Astrocyte of the spinal cord (primary cell): ENCODE measurements around the gene GPR155.

Source experiments
- DNase-seq: peaks from one replicate; pipeline ENCODE4 v3.0.0; 2011; ENCODE audit warnings: low read depth, low spot score
- H3K4me3 ChIP-seq: 2 replicates; pipeline ENCODE4 v1.5.1; 2011; ENCODE audit warnings: low read depth, mild to moderate bottlenecking, low read length, moderate library complexity
- CTCF ChIP-seq: IDR thresholded peaks from 2 replicates; pipeline ENCODE4 v1.5.1; 2012; ENCODE audit warnings: low read depth, mild to moderate bottlenecking, low read length, inconsistent platforms
- in situ Hi-C: cut with HindIII; loops from 2 replicates; pipeline ENCODE4 v1.10.0; 2017; ENCODE audit warnings: low sequenced_read_pairs

GPR155 gene

DNA sequence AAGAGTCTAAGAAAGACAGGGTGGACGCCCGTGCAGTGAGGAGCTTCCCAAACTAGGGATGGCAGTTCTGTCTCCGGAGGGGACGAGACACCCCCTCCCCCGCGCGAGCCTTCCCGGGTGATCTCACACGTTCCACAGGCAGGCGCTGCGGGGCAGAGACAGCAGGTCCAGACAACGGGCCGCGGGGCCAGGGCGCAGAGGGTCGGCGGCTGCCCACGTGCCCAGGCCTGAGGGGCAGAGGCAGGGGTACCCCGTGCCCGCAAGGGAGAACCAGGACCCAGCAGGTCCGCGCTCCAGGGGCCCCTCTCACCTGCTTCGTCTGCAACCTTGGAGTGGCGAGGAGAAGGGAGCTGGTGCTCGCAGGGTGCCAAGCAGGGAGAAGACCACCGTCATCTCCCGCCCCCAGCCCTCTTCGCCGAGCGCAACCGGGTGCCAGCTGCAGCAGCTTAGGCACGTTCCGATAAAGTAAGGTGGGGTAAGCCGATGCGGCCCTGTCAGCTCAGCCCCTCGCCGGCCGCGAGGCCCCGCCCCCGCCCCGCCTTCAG lies at the start of gene GPR155:
TSS of gene GPR155 (minus strand) at position 467 of the 545 bp plus-strand sequence. CDS start 5,073 bp downstream, outside the sequence.
- no peak for TF ChIP-seq CTCF
- in situ Hi-C loops, result no loop called here
- DNase-seq, result peak; percentile 30
- peak within 1 kb of the TSS; percentile 73 for H3K4me3 ChIP-seq

DNA sequence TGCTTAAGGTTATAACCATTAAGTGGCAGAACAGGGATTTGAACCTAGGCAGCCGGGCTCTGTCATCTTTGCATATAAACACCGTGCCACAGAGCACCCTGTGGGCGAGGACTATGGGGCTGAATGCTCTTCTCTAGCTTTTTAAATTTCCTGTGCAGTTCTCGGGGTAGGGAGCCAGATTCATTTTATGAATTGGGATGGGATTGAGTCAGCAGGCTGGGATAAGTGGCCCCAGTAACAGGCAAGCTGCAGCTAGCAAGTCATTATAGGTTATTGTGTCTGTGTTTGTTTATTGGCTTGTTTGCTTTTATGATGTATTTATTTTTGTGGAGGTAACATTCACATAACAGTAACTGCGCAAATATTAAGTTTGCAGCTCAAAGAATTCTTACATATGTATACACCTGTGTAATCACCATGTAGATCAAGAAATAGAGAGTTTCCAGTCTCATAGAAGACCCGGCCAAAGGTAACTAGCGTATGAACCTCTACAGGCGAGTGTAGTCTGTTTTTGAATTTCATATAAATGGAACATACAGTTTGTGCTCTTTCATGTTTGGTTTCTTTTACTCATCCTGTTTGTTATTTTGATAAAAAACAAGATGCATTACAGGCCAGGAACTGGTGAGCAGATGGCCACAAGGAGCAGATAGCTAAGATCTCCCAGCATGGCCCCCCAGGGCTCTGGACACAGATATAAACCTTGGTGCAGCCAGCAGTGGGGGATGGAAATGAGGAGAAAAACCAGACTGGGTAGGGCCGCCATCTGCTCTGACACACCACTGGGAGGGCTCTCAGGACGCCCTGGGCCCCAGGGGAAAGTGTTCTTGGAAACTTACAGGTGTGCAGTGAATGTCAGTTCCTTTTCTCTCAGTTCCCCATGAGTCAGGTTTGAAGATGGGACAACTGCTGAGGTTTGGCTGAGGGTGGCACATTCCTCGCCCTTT lies 49.2 kb upstream of the GPR155 start:
- H3K4me3 ChIP-seq, result no peak overlapping the region
- in situ Hi-C loops, result no loop called here
- no peak for DNase-seq
- TF ChIP-seq CTCF, result no peak

- no peak for DNase-seq
- in situ Hi-C loops, result no loop called here
- no peak for TF ChIP-seq CTCF
- H3K4me3 ChIP-seq, result no peak overlapping the region
Measured at GRCh38 chr2:174535083-174535482, 48.3 kb upstream of the GPR155 start.

DNA sequence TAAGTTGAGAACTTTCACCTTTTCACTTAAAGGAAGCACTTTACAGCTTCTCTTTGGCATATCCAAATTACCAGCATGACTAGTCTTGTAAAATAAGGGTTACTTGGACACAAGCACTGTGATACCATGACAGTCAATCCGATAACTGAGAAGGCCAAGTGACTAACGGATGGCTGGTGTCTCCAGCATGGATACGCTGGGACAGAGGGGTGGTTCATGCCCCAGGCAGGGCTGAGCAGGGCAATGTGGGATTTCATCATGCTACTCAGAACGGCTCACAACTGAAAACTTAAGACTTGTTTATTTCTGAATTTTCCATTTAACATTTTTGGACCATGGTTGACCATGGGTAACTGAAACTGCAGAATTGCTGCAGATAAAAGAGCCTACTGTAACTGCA lies 43.1 kb upstream of the GPR155 start:
- DNase-seq, result no peak
- TF ChIP-seq CTCF, result no peak
- no peak overlapping the region for H3K4me3 ChIP-seq
- in situ Hi-C loops, result no loop called here

- no peak for TF ChIP-seq CTCF
- no peak overlapping the region for H3K4me3 ChIP-seq
- in situ Hi-C loops, result no loop called here
- no peak for DNase-seq
Measured at GRCh38 chr2:174527959-174528358, 41.1 kb upstream of the GPR155 start.

DNA sequence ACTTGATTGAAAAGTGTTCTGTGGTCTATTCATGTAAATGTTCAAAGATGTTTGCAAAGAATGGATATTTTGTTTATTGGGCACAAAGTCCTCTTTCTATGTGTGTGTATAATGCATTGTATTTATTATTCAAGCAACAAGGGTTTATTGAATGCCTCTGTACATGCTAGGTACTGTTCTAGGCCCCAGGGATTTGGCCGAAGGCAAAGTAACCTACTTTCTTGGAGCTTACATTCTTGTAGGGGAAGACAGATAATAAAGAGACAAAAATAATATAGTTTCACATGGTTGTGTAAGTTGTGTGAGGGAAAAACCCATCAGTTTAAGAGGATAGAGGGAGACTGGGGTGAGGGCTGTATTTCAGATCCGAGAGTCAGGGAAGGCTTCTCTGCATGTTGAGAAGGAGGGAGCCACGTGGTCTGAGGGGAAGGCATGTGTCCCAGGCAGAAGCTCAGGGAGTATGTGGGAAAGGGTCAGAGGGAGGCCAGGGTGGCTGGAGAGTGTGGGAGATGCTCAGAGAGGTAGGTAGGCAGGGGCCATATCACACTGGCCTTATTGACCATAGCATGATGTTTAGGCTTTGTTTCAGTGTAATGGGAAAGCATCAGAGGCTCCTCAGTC lies 40.4 kb upstream of the GPR155 start:
- no peak for TF ChIP-seq CTCF
- H3K4me3 ChIP-seq, result no peak overlapping the region
- in situ Hi-C loops, result no loop called here
- DNase-seq, result no peak
